Activated CD8-positive, alpha-beta memory T cell treated with anti-CD3 and anti-CD28 coated beads for 36 hours (primary cell): ENCODE results near the gene EXOC4. TPM values are rescaled to one million over a fixed set of nuclear protein-coding genes. Genes with fewer than 3 reads are reported as not detected.
"Not testable (repeated sequence)": the region's sequence is repeated elsewhere in the genome, so short reads cannot be mapped to it uniquely, and the experiment has no call there.

ENCODE experiments used
- CTCF ChIA-PET: fragments of 350-600 bp; sonication (Branson Sonifier 250); formaldehyde crosslinking; loops from one replicate; lab custom pipeline; 2021; ENCODE audit warnings: antibody characterized with exemption; lab: Charles Lee
- POLR2A ChIA-PET: fragments of 350-600 bp; sonication (Branson Sonifier 250); formaldehyde crosslinking; loops from one replicate; lab custom pipeline; 2021; ENCODE audit warnings: antibody characterized with exemption; lab: Charles Lee
- total RNA-seq, 2 experiments: library from RNA; stranded (reverse); gene quantifications; one replicate each; pipeline ENCODE4 v1.2.3, GENCODE V29; 2021

EXOC4 gene
- total RNA-seq, 2 experiments from 2014 or later = 44.2 to 51.7 TPM

- ChIA-PET CTCF (no interaction called here), POLR2A (no interaction called here)
Measured at GRCh38 chr7:133985300-133985699, 732.4 kb downstream of the EXOC4 start.

GRCh38 chr7:133987582-133987981, 734.7 kb downstream of the EXOC4 start:
- ChIA-PET CTCF (no interaction called here), POLR2A (no interaction called here)

GRCh38 chr7:133993547-133993946, 740.7 kb downstream of the EXOC4 start:
- POLR2A ChIA-PET = no interaction called here
- CTCF ChIA-PET = no interaction called here

GRCh38 chr7:133994100-133994499, 741.2 kb downstream of the EXOC4 start:
- POLR2A ChIA-PET = not testable (repeated sequence)
- CTCF ChIA-PET = interaction anchor here (1.0 kb wide), 1 partner anchor 1223 kb away, joined by 3 read pairs; no protein-coding TSS in a partner anchor

DNA sequence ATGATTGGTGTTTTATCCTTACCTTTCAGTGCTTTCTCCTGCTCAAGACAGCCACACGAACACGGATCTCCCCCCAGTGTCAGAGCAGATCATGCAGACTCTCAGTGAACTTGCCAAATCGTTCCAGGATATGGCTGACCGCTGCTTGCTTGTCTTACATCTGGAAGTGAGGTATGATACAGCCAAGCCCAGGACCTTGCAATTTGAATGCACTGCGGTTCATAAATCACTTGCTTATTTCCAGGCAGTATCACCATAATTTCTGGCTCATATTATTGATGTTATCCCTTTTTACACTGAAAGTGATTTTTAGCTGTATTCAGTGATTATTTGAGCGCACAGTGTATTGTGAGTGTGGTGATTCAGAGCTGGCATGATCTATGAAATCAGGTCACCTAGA, 744.6 kb downstream of the EXOC4 start:
- ChIA-PET CTCF (no interaction called here), POLR2A (no interaction called here)

DNA sequence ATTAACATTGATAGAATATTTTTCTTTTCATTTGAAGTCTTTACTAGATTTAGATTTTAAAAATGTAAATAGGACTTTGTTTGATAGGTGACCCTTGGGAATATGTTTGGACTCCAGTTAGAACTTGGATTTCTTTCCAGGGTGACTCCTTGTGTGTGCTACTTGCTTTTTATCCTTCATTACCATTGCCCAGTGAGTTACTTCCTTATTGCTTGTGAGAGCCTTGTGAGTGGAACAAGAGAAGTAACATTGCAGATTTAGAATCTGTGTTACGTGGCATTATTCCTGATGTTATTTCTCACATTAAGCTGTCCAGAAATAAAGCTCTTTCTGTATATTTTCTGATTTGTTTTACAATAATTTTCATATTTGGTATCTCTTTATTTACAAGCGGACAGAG, 746.3 kb downstream of the EXOC4 start:
- CTCF ChIA-PET = no interaction called here
- POLR2A ChIA-PET = no interaction called here

GRCh38 chr7:134004829-134005505, 752.1 kb downstream of the EXOC4 start:
- ChIA-PET POLR2A (no interaction called here), CTCF (no interaction called here)

DNA sequence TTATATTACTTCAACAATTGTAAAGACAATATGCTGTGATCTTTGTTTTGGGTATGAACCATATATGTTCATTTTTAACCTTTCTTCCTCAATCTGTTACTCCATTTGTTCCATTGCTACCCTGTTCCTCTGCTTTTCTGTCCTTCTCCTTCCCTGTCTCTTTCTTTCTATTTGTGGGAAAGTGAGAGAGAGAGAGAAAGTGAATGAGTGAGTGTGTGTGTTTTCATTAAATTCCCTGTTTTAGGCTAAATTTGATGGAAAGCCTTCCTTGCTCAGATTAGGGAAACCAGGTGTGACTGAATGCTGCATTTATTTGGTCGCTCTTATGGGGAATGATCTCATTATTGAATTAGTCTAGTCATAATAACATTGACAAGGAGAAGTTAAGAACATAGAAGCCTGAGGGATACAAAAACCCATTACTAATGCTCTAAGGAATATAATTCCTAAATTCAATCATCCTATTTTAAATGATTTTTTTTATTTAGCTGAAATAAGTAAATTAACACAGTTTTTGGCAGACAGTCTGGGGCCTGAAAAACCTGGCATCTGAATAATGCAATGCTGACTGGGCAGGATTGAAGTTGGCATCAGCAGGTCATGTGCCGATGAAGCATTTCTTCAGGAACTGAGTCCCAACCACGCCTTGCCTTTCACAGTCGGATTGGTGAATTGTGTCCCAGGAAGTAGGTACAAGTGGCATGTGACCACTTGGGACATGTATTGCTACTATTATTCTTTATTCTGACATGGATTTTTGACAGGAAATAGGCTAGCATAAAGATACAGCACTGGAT, 756.6 kb downstream of the EXOC4 start:
- CTCF ChIA-PET = no interaction called here
- POLR2A ChIA-PET = no interaction called here

- CTCF ChIA-PET = no interaction called here
Measured at GRCh38 chr7:134013249-134013648, 760.4 kb downstream of the EXOC4 start.

DNA sequence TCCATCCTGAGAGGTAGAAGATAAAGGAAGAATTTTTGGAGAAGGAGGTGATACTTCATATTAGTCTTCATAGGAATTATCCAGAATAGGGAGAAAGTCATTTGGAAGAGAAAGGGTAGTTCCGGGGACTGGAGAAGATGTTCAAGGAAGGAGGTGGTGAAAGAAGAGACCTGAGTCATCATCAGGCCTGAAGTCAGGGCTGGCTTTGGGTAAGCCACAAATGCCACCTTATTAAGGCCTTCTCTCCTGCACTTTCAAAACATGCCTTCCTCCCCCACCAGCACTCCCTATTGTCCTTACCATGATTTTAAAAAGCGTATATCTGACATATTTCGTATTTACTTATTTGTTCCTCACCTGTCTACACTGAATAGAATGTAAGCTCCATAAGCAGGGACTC, 762.1 kb downstream of the EXOC4 start:
- POLR2A ChIA-PET = no interaction called here
- CTCF ChIA-PET = no interaction called here

More at GRCh38 chr7:134013249-134013648, 760.4 kb downstream of the EXOC4 start:
- POLR2A ChIA-PET = interaction anchor here (0.6 kb wide), 1 partner anchor 569 kb away, joined by 3 read pairs; no protein-coding TSS in a partner anchor

GRCh38 chr7:134016223-134016941, 763.5 kb downstream of the EXOC4 start:
- POLR2A ChIA-PET = no interaction called here
- CTCF ChIA-PET = interaction anchor here (0.6 kb wide), 1 partner anchor 580 kb away, joined by 4 read pairs; no protein-coding TSS in a partner anchor

DNA sequence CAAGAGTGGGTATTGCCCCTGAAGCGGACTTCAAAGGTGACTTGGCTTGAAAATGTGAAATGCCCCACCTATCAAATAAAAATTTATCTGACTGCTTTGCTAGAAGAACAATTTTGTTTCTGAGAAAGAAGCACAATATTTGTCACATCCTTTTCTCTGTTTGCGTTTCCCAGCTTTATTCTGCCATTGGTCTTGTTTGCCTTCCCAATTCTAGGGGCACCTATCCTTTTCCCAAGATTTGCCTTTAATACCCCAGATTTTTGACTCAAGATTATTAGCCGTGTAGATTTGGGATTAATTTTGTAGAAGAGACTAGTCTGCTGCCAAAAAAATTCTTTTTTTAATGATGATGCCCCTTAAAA, 764.0 kb downstream of the EXOC4 start:
- POLR2A ChIA-PET = no interaction called here
- CTCF ChIA-PET = no interaction called here

DNA sequence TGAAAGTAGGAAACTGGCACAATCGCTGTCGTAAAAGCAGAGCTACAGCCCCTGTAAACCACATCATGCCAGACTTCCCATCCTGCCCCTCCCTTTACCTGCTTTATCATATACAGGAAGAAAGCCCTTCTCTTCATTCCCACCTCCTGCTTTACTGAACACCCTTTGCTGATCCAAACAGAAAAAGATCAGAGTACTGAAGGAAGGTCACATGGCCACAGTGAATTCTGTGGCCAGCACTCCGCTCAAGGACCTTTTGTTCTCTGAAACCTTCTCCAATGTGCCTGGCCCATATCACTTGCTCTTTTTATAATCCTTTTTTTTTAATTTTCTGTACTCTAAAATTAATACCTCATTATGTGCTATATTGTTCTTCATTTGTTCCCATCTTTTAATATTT, 765.4 kb downstream of the EXOC4 start:
- CTCF ChIA-PET = no interaction called here
- POLR2A ChIA-PET = no interaction called here

DNA sequence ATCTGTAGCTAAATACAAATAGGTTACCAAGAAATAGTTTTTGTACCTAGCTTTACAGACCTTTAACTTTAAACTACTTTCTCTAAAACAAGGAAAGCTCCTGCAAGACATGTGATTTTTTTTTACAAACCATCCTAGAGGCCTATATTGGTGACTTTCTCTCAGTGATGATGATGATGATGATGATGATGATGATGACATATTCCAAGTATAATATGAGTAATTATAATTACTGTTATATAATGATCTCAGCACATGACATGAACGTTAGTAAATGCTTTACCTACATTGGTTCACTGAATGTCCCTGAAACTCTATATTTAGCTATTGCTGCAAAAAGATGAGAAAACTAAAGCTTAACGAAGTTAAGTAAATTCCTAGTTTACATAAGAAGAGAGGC, 766.4 kb downstream of the EXOC4 start:
- CTCF ChIA-PET = no interaction called here
- POLR2A ChIA-PET = no interaction called here

DNA sequence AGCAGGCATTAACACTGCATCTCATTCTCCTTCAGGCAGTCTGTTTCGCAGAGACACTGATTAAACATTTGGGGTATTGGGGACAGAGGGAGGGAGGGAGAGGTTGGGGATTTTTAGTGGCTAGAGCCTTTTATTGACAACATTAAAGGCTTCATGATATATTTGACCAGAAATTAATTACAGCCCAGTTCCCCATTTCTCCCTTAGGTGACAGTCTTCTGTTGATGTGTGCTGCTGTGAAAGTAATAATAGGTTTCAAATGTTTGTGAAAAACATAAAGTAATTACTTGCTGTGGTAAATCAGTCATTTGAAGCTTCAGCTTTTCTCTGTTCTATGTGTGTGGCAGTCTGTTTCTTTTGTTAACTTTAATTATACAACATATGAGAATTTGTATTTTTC, 769.0 kb downstream of the EXOC4 start:
- ChIA-PET POLR2A (no interaction called here), CTCF (no interaction called here)

DNA sequence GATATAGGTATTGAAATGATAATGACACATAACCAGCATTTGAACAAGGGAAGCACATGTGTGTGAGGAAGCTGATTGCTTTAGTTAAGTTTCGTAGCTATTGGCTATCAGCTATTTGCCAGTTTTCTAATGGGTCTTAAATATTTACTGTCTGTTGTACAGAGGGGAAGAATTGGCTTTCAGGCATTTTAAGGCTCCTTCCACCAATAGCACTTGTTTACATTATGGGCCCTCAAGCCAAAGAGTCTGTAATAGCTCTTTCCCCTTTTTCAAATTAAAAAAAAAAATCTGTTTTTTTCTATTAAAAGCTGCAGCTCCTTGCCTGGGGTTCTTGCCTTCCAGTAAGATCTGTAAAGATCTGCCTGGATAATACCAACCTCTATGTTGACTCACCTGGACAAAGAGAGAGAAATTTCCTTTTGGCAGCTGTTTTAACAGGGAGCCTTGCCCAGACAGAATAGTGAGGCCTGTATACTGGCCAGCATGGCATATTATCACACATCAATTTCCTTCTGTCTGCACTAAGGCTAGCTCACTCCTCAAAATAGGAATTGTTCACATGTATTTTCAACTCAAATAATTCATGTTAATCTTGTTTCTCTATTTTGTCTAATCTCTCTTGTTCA, 769.5 kb downstream of the EXOC4 start:
- POLR2A ChIA-PET = no interaction called here
- CTCF ChIA-PET = no interaction called here

GRCh38 chr7:134024739-134025138, 771.9 kb downstream of the EXOC4 start:
- POLR2A ChIA-PET = no interaction called here
- CTCF ChIA-PET = no interaction called here

- CTCF ChIA-PET = no interaction called here
- POLR2A ChIA-PET = no interaction called here
Measured at GRCh38 chr7:134028853-134029252, 776.0 kb downstream of the EXOC4 start.

GRCh38 chr7:134029743-134030142, 776.9 kb downstream of the EXOC4 start:
- ChIA-PET POLR2A (no interaction called here), CTCF (no interaction called here)

- POLR2A ChIA-PET = no interaction called here
- CTCF ChIA-PET = no interaction called here
Measured at GRCh38 chr7:134030460-134030865, 777.6 kb downstream of the EXOC4 start.
